Measurements from ENCODE around the gene FASN.

DNA sequence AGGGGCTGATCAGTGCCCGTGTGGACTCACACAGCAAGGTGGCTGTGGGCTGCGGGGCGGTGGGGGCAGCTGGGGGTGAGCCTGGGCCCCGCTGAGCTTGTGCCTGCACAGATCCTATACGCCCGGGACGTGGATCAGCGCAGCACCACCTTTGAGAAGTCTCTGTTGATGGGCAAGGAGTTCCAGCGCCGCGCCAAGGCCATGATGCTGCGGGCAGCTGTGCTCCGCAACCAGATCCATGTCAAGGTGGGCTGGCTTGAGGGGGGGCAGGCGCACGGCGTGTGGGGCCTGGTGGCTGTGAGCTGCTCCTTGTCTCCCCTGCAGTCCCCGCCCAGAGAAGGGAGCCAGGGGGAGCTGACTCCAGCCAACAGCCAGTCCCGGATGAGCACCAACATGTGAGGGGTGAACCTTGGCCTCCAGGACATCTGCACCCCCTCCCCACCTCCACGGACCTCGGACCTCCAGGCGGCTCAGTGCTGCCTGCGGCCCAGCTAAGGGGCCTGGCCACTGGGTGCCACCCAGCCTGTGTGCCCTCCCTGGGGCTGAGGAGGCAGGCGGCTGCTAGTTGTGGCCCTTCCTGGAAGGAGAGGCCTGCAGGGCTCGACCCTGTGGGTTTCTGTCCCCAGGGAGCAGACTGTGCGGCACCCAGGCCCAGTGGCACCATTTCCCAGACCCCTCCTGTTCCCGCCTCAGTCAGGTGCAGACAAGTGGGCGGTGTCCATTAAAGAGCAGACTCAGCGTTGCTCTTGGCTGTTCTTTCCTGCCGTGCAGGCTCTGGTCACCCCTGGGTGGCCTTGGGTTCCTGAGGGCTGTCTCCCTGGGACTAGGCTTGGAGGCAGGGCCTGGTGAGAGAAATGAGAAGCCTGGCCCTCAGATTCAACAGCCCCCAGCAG lies 41.1 kb downstream of the FASN start:
- TF ChIP-seq EZH2phosphoT487 (IDR thresholded peaks at IDR 0.05; ENCODE audit: insufficient read depth, low read depth) (no peak), EZH2 (IDR thresholded peaks at IDR 0.05; ENCODE audit: insufficient read depth, poor library complexity, severe bottlenecking) (no peak)

Measured in GM23248 (cell line).